Mesodermal cell (in vitro differentiated cells): ENCODE results near the gene INPP5A.

Source experiments
- H3K27ac ChIP-seq: 2 replicates; pipeline ENCODE4 v1.7.0; 2013; ENCODE audit warnings: mild to moderate bottlenecking, low read depth, low read length, moderate library complexity; ENCODE audit not compliant: severe bottlenecking
- H3K36me3 ChIP-seq: 2 replicates; pipeline ENCODE4 v1.7.1; 2013; ENCODE audit warnings: mild to moderate bottlenecking, low read length, moderate library complexity; ENCODE audit not compliant: control insufficient read depth, insufficient read depth
- H3K4me1 ChIP-seq: one replicate; pipeline ENCODE4 v1.7.1; 2013; ENCODE audit warnings: mild to moderate bottlenecking, low read length; ENCODE audit not compliant: insufficient read depth, control insufficient read depth, poor library complexity, severe bottlenecking
- H3K4me3 ChIP-seq: 2 replicates; pipeline ENCODE4 v1.7.0; 2013; ENCODE audit warnings: low read length, control low read depth, mild to moderate bottlenecking; ENCODE audit not compliant: insufficient read depth, poor library complexity, severe bottlenecking; ENCODE audit errors: extremely low read depth
- H3K9me3 ChIP-seq: 2 replicates; pipeline ENCODE4 v1.7.1; 2013; ENCODE audit warnings: mild to moderate bottlenecking, low read length, moderate library complexity; ENCODE audit not compliant: control insufficient read depth
- WGBS, 2 experiments: methylation state at CpG; one replicate each; pipeline ENCODE4 v1.1.5; 2013; ENCODE audit warnings: missing lambda C conversion rate in 2 of 2; ENCODE audit not compliant: insufficient coverage in 2 of 2; 5-methylcytosine and 5-hydroxymethylcytosine counted together

The INPP5A gene

DNA sequence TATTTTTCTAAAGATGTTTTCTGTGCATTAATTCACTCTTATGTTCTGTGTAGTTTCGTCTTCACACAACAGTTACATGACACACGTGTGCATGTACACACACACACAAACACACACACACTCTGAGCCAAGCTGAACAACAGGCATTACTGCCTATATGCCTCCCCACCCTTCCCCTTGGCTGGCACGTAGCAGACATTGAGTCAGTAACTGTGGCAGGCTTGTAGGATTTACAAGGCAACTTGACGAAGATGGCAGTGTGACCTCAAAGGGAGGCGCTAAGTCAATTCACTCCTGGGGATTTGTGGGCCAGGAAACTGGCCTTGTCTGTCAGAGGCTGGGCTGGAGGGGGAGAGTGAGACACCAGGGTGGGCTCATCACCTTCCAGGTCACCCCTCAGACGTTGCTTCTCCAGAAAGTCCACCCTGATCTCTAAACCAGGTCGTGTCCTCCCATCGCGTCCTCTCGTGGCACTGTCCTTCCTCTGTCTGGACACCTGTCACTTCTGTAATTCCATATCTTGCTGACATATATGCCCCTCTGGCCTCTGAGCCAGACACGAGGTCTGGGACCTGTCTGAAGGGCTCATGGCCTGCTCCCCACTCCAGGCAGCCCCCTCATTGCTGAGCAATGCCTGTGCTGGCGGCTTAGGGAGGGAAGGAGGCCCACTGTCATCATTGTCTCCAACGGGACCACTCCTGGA lies 41.1 kb upstream of the INPP5A start:
- Histone ChIP-seq H3K36me3 (no peaks in the 10 kb centered on the region), H3K4me1 (no peaks in the 10 kb centered on the region), H3K4me3 (no peak overlapping the region), H3K27ac (no peak overlapping the region), H3K9me3 (no peaks in the 10 kb centered on the region)
- WGBS, 2 experiments: 82 to 86% methylated on average over 11 to 12 of the region's 13 CpGs

- 92% methylated on average over 29 of the region's 30 CpGs for WGBS, 2 experiments
- Histone ChIP-seq H3K4me3 (no peak overlapping the region), H3K4me1 (no peaks in the 10 kb centered on the region), H3K9me3 (no peaks in the 10 kb centered on the region), H3K36me3 (no peaks in the 10 kb centered on the region), H3K27ac (no peak overlapping the region)
These were observed 40.4 kb upstream of the INPP5A start for GRCh38 chr10:132497063-132497680.

DNA sequence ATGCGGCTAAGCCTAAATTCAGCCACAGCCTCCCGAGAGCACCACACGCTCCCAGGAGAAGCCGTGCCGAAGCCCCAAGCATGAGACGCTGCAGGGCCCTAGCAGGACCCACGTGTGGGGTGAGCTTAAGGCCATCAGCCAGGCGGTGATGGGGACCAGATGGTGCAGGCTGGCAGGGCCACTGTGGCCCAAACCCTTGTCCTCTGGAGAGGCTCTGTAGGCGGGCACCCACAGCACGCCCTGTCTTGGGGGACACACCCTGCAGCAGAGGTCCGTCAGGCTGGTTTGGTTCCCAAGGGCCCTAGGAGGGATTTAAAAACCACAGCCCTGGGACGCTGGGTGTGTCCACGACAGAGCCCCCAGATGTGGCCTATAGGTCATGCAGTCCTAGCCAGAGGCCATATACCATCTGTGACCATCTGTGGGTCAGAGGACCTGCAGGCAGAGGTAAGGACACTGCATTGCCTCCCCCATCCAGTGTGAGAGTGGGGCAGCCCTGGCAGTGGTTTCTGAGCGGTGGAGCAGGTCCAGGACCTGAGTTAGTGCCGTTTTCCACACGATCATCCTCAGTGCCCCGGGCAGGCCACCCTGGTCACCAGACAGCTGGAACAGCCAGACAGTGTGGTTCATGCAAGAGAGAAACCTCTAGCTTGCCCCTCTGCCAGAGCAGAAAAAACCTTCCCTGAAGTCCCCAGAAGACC lies 39.6 kb upstream of the INPP5A start:
- Histone ChIP-seq H3K4me1 (no peaks in the 10 kb centered on the region), H3K9me3 (no peaks in the 10 kb centered on the region), H3K4me3 (no peak overlapping the region), H3K27ac (no peak overlapping the region), H3K36me3 (no peaks in the 10 kb centered on the region)
- 94 to 95% methylated on average over 13 to 17 of the region's 17 CpGs for WGBS, 2 experiments

- 90 to 92% methylated on average over 15 of the region's 15 CpGs for WGBS, 2 experiments
- no peak overlapping the region for H3K4me3 ChIP-seq
These were observed 38.8 kb upstream of the INPP5A start for GRCh38 chr10:132498562-132499366.

GRCh38 chr10:132499367-132499685 lies 38.3 kb upstream of the INPP5A start:
- Histone ChIP-seq H3K27ac (no peak overlapping the region), H3K9me3 (no peaks in the 10 kb centered on the region), H3K36me3 (no peaks in the 10 kb centered on the region), H3K4me3 (no peak overlapping the region), H3K4me1 (no peaks in the 10 kb centered on the region)
- WGBS, 2 experiments: 87 to 88% methylated on average over 9 to 10 of the region's 10 CpGs

More at GRCh38 chr10:132498562-132499366, 38.8 kb upstream of the INPP5A start:
- Histone ChIP-seq H3K36me3 (no peaks in the 10 kb centered on the region), H3K4me1 (no peaks in the 10 kb centered on the region), H3K9me3 (no peaks in the 10 kb centered on the region), H3K27ac (no peak overlapping the region)

DNA sequence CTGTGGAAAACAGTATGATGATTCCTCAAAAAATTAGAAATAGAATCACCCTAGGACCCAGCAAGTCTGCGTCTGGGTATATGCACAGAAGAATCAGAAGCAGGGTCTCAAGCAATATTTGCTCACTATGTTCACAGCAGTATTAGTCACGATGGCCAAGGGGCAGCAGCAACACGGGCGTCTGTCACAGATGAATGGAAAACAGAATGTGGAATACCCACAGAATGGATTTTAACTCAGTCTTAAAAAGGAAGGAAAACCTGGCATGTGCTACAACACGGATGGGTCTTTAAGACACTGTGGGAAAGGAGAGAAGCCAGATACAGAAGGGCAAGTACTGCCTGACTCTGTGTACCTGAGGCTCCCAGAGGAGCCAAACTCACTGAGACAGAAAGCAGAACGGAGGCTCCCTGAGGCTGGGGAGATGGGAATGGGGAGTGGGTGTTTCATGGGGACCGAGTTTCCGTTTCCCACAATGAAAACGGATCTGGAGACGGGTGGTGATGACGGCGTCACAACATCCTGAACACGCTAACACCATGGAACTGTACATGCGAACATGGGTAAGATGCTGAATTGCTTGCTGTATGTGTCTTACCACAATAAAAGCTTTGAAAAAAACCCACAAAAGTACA lies 36.7 kb upstream of the INPP5A start:
- no peaks in the 10 kb centered on the region for H3K4me1 ChIP-seq
- H3K36me3 ChIP-seq: no peaks in the 10 kb centered on the region
- no peak overlapping the region for H3K4me3 ChIP-seq
- H3K9me3 ChIP-seq: no peaks in the 10 kb centered on the region
- no peak overlapping the region for H3K27ac ChIP-seq
- 91 to 95% methylated on average over 10 to 14 of the region's 14 CpGs for WGBS, 2 experiments

- Histone ChIP-seq H3K9me3 (no peaks in the 10 kb centered on the region), H3K36me3 (no peaks in the 10 kb centered on the region), H3K4me3 (no peak overlapping the region), H3K4me1 (no peaks in the 10 kb centered on the region), H3K27ac (no peak overlapping the region)
- WGBS, 2 experiments: 81 to 82% methylated on average over 31 to 32 of the region's 32 CpGs
These were observed 34.9 kb upstream of the INPP5A start for GRCh38 chr10:132502544-132503300.

GRCh38 chr10:132503581-132504421 lies 33.8 kb upstream of the INPP5A start:
- Histone ChIP-seq H3K36me3 (no peaks in the 10 kb centered on the region), H3K4me1 (no peaks in the 10 kb centered on the region), H3K4me3 (no peak overlapping the region), H3K27ac (no peak overlapping the region), H3K9me3 (no peaks in the 10 kb centered on the region)
- 88 to 92% methylated on average over 12 of the region's 15 CpGs for WGBS, 2 experiments

GRCh38 chr10:132504501-132505272 lies 32.9 kb upstream of the INPP5A start:
- Histone ChIP-seq H3K4me3 (no peak overlapping the region), H3K36me3 (no peaks in the 10 kb centered on the region), H3K4me1 (no peaks in the 10 kb centered on the region), H3K27ac (no peak overlapping the region), H3K9me3 (no peaks in the 10 kb centered on the region)
- WGBS, 2 experiments: 94 to 98% methylated on average over 8 to 11 of the region's 14 CpGs
